Choroid plexus epithelial cell (primary cell): Measurements from ENCODE around the gene ZNF575.
"Not testable (repeated sequence)": the region's sequence is repeated elsewhere in the genome, so short reads cannot be mapped to it uniquely, and the experiment has no call there.

Experiments
- DNase-seq: peaks from one replicate; pipeline ENCODE4 v3.0.0-alpha.2; 2010; ENCODE audit warnings: low read depth
- H3K4me3 ChIP-seq: 2 replicates; pipeline ENCODE4 v1.5.1; 2011; ENCODE audit warnings: low read depth, mild to moderate bottlenecking, control low read depth, low read length, moderate library complexity
- TF ChIP-seq, protein P1 (sequence below): conservative IDR thresholded peaks from 2 replicates; pipeline ENCODE4 v1.5.1; 2011; ENCODE audit warnings: low read depth, mild to moderate bottlenecking, control low read depth, inconsistent platforms, low read length, moderate library complexity

The ZNF575 gene

DNA sequence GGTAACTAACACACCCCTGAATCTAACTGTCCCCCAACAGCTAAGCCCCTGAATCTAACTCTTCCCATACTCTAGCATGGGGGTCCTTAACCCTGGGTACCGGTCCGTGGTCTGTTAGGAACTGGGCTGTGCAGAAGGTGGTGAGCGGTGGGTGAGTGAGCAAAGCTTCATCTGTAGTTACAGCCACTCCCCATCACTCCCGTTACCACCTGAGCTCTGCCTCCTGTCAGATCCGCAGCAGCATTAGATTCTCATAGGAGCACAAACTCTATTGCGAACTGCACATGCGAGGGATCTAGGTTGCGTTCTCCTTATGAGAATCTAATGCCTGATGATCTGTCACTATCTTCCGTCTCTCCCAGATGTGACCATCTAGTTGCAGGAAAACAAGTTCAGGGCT, 22.3 kb upstream of the ZNF575 start:
- TF ChIP-seq, protein P1, sequence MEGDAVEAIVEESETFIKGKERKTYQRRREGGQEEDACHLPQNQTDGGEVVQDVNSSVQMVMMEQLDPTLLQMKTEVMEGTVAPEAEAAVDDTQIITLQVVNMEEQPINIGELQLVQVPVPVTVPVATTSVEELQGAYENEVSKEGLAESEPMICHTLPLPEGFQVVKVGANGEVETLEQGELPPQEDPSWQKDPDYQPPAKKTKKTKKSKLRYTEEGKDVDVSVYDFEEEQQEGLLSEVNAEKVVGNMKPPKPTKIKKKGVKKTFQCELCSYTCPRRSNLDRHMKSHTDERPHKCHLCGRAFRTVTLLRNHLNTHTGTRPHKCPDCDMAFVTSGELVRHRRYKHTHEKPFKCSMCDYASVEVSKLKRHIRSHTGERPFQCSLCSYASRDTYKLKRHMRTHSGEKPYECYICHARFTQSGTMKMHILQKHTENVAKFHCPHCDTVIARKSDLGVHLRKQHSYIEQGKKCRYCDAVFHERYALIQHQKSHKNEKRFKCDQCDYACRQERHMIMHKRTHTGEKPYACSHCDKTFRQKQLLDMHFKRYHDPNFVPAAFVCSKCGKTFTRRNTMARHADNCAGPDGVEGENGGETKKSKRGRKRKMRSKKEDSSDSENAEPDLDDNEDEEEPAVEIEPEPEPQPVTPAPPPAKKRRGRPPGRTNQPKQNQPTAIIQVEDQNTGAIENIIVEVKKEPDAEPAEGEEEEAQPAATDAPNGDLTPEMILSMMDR: no peak
- H3K4me3 ChIP-seq: no peak overlapping the region
- no peak for DNase-seq

DNA sequence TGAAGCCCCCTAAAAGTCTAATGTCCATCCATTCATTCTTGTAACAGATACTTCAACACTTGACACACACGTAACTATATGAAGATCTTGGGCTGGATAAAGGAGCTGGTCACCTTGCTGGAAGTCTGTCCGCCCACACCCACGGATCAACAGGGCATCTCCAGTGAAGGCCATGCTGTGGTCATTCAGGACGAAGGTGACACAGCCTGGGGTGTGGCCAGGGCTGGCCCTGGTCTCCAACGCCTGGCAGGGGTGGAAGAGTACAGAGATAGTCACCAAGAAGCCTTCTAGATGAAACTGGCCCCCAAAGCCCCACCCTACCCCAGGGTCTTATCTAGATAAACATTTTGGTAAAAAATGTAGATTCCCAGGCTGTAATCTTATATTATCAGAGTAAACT, 21.7 kb upstream of the ZNF575 start:
- TF ChIP-seq, protein P1: no peak
- DNase-seq: no peak
- no peak overlapping the region for H3K4me3 ChIP-seq

DNA sequence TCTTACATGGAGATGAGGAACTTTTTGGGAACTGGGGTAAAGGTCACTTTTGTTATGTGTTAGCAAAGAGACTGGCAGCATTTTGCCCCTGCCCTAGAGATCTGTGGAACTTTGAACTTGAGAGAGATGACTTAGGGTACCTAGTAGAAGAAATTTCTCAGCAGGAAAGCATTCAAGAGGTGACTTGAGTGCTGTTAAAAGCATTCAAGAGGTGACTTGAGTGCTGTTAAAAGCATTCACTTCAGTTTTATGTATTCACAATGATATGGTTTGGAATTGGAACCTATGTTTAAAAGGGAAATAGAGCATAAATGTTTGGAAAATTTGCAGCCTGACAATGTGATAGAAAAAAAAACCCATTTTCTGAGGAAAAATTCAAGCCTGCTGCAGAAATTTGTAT, 20.6 kb upstream of the ZNF575 start:
- not testable (repeated sequence) for H3K4me3 ChIP-seq, DNase-seq

- no peak overlapping the region for H3K4me3 ChIP-seq
- TF ChIP-seq, protein P1: no peak
- no peak for DNase-seq
Measured at GRCh38 chr19:43518051-43518450, 14.9 kb upstream of the ZNF575 start.

GRCh38 chr19:43519436-43520088, 13.4 kb upstream of the ZNF575 start:
- TF ChIP-seq, protein P1: peak; percentile 94
- peak; percentile 96 for DNase-seq

GRCh38 chr19:43522929-43523328, 10.1 kb upstream of the ZNF575 start:
- TF ChIP-seq, protein P1: no peak
- DNase-seq: no peak
- H3K4me3 ChIP-seq: no peak overlapping the region

More at GRCh38 chr19:43519436-43520088, 13.4 kb upstream of the ZNF575 start:
- no peak overlapping the region for H3K4me3 ChIP-seq

GRCh38 chr19:43523696-43524095, 9.3 kb upstream of the ZNF575 start:
- not testable (repeated sequence) for H3K4me3 ChIP-seq

GRCh38 chr19:43524922-43525835, 7.8 kb upstream of the ZNF575 start:
- peak overlapping the region; percentile 94 for H3K4me3 ChIP-seq
- TF ChIP-seq, protein P1: no peak
- peak; percentile 37 for DNase-seq

More at GRCh38 chr19:43523696-43524095, 9.3 kb upstream of the ZNF575 start:
- DNase-seq: not testable (repeated sequence)
